ENCODE results near the gene SCN1A. TPM values are rescaled to one million over a fixed set of nuclear protein-coding genes. Genes with fewer than 3 reads are reported as not detected.

The SCN1A gene
- total and polyA plus RNA-seq, 2 experiments from 2014 or later, result 0.08 TPM; not detected in 1

GRCh38 chr2:166057370-166058164 lies 70.3 kb downstream of the SCN1A start:
- peak; percentile 58 for DNase-seq
- H3K4me2 ChIP-seq (ENCODE audit: unreplicated experiment), result peak overlapping the region; percentile 32
- in situ Hi-C loops (cut with MboI), result loop anchor here (10.0 kb wide), 1 partner anchor 67 kb away; the partner anchor contains the start of gene SCN1A
- peak overlapping the region; percentile 52 for H2AFZ ChIP-seq
- H4K20me1 ChIP-seq (ENCODE audit: insufficient read depth), result no peaks in the 10 kb centered on the region
- no peaks in the 10 kb centered on the region for H3K36me3 ChIP-seq (ENCODE audit: low read depth)
- peaks cover 6% of the 10 kb centered on the region for H3K4me1 ChIP-seq (ENCODE audit: insufficient read depth)
- H3K4me3 ChIP-seq, result no peak overlapping the region
- no peak overlapping the region for H3K9ac ChIP-seq
- H3K27me3 ChIP-seq (replicated peaks; ENCODE audit: insufficient read depth), result no peaks in the 10 kb centered on the region
- H3F3A ChIP-seq (ENCODE audit: insufficient read depth), result no peaks in the 10 kb centered on the region
- H3K27ac ChIP-seq, result no peak overlapping the region
- H3K9me3 ChIP-seq (ENCODE audit: low read depth), result no peaks in the 10 kb centered on the region
- H3K9me2 ChIP-seq (ENCODE audit: insufficient read depth), result no peaks in the 10 kb centered on the region
- 3% methylated on average over 4 of the region's 4 CpGs for WGBS, 2 experiments (ENCODE audit: low coverage in 1 of 2, low lambda C conversion rate in 2 of 2, missing lambda C conversion rate in 2 of 2)
- no peaks in the 10 kb centered on the region for H3K79me2 ChIP-seq (ENCODE audit: insufficient read depth)
- TF ChIP-seq EZH2phosphoT487 (IDR thresholded peaks at IDR 0.05; ENCODE audit: insufficient read depth, low read depth) (no peak), EZH2 (IDR thresholded peaks at IDR 0.05; ENCODE audit: insufficient read depth, poor library complexity, severe bottlenecking) (no peak)

GRCh38 chr2:166044853-166045483 lies 82.9 kb downstream of the SCN1A start:
- Histone ChIP-seq H3K27me3 (replicated peaks; ENCODE audit: insufficient read depth) (no peaks in the 10 kb centered on the region), H3K4me3 (no peak overlapping the region), H4K20me1 (ENCODE audit: insufficient read depth) (no peaks in the 10 kb centered on the region), H3K36me3 (ENCODE audit: low read depth) (no peaks in the 10 kb centered on the region), H3K27ac (no peak overlapping the region), H2AFZ (no peak overlapping the region), H3K9ac (no peak overlapping the region), H3K4me2 (ENCODE audit: unreplicated experiment) (no peak overlapping the region), H3K9me2 (ENCODE audit: insufficient read depth) (no peaks in the 10 kb centered on the region), H3K79me2 (ENCODE audit: insufficient read depth) (no peaks in the 10 kb centered on the region), H3K4me1 (ENCODE audit: insufficient read depth) (peaks cover 12% of the 10 kb centered on the region; the same call in 1 of the 2 replicates), H3F3A (ENCODE audit: insufficient read depth) (no peaks in the 10 kb centered on the region), H3K9me3 (ENCODE audit: low read depth) (no peaks in the 10 kb centered on the region)
- in situ Hi-C loops (cut with MboI), result no loop called here
- TF ChIP-seq EZH2 (IDR thresholded peaks at IDR 0.05; ENCODE audit: insufficient read depth, poor library complexity, severe bottlenecking) (no peak), EZH2phosphoT487 (IDR thresholded peaks at IDR 0.05; ENCODE audit: insufficient read depth, low read depth) (no peak)
- DNase-seq, result no peak
- 86 to 87% methylated on average over 5 of the region's 5 CpGs for WGBS, 2 experiments (ENCODE audit: low coverage in 1 of 2, low lambda C conversion rate in 2 of 2, missing lambda C conversion rate in 2 of 2)

DNA sequence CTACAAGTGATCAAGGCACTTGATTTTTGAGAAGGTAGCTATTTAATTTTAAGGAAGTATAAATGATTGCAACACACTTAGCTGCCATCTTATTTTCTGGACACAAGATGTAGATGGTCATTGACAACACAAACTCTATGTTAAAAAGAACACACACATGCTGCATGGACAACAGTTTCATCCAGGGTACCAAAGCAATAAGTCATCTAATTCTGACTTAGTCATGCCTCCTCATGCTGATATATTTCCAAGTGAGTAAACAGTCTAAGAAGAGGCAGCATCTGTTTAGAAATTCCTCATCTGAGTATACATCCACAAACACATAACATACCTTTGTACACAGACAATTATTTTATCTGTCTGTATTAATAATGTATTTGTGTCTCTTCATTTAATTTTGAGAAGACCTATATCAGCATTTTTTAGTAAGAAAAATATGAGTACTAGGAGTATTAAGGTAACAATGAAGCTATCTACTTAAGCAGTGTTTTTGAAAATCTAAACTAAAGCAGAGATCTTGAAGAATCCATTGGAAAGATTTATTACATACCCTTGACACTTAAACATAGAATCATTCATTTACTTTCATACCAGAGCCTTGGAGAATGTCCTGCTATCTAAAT lies 84.9 kb downstream of the SCN1A start:
- H3F3A ChIP-seq (ENCODE audit: insufficient read depth), result no peaks in the 10 kb centered on the region
- no peak overlapping the region for H3K9ac ChIP-seq
- no peaks in the 10 kb centered on the region for H3K36me3 ChIP-seq (ENCODE audit: low read depth)
- H3K79me2 ChIP-seq (ENCODE audit: insufficient read depth), result no peaks in the 10 kb centered on the region
- H3K27ac ChIP-seq, result no peak overlapping the region
- H3K27me3 ChIP-seq (replicated peaks; ENCODE audit: insufficient read depth), result no peaks in the 10 kb centered on the region
- no peak overlapping the region for H2AFZ ChIP-seq
- peak; percentile 56 for DNase-seq
- H3K4me2 ChIP-seq (ENCODE audit: unreplicated experiment), result no peak overlapping the region
- H3K4me3 ChIP-seq, result no peak overlapping the region
- H3K9me2 ChIP-seq (ENCODE audit: insufficient read depth), result no peaks in the 10 kb centered on the region
- no peaks in the 10 kb centered on the region for H4K20me1 ChIP-seq (ENCODE audit: insufficient read depth)
- in situ Hi-C loops (cut with MboI), result no loop called here
- H3K4me1 ChIP-seq (ENCODE audit: insufficient read depth), result peaks cover 12% of the 10 kb centered on the region; the same call in 1 of the 2 replicates
- TF ChIP-seq EZH2 (IDR thresholded peaks at IDR 0.05; ENCODE audit: insufficient read depth, poor library complexity, severe bottlenecking), result no peak
- TF ChIP-seq EZH2phosphoT487 (IDR thresholded peaks at IDR 0.05; ENCODE audit: insufficient read depth, low read depth), result no peak
- no peaks in the 10 kb centered on the region for H3K9me3 ChIP-seq (ENCODE audit: low read depth)

DNA sequence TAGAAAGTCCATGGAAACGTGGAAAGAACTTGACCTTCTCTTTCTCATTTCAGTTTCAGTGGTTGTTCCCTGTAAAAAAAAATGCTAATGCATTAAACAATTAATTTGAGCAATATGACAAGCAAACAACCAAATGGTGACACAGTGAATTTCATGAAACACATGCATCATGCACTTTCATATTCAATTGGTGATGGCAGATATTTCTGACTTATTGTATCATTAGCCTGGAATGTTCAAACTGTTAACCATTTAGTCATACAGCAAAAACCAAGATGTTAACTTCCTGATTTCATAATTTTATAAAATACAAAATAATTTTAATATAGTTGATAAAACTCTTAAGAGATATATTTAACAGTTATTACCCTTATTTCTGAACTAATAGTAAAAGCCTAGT lies 85.5 kb downstream of the SCN1A start:
- Histone ChIP-seq H3F3A (ENCODE audit: insufficient read depth) (no peaks in the 10 kb centered on the region), H3K4me1 (ENCODE audit: insufficient read depth) (peaks cover 12% of the 10 kb centered on the region; the same call in 1 of the 2 replicates), H3K36me3 (ENCODE audit: low read depth) (no peaks in the 10 kb centered on the region), H3K27ac (no peak overlapping the region), H3K9me2 (ENCODE audit: insufficient read depth) (no peaks in the 10 kb centered on the region), H2AFZ (no peak overlapping the region), H3K4me2 (ENCODE audit: unreplicated experiment) (no peak overlapping the region), H3K27me3 (replicated peaks; ENCODE audit: insufficient read depth) (no peaks in the 10 kb centered on the region), H3K79me2 (ENCODE audit: insufficient read depth) (no peaks in the 10 kb centered on the region), H3K9ac (no peak overlapping the region), H3K9me3 (ENCODE audit: low read depth) (no peaks in the 10 kb centered on the region), H4K20me1 (ENCODE audit: insufficient read depth) (no peaks in the 10 kb centered on the region), H3K4me3 (no peak overlapping the region)
- 45 to 63% methylated on average over 1 of the region's 1 CpG for WGBS, 2 experiments (ENCODE audit: low coverage in 1 of 2, low lambda C conversion rate in 2 of 2, missing lambda C conversion rate in 2 of 2)
- DNase-seq, result peak; percentile 25
- in situ Hi-C loops (cut with MboI), result no loop called here
- TF ChIP-seq EZH2 (IDR thresholded peaks at IDR 0.05; ENCODE audit: insufficient read depth, poor library complexity, severe bottlenecking) (no peak), EZH2phosphoT487 (IDR thresholded peaks at IDR 0.05; ENCODE audit: insufficient read depth, low read depth) (no peak)
